HG03520 (cell line): ENCODE measurements around the gene MUC12.
"Not testable (repeated sequence)": the region's sequence is repeated elsewhere in the genome, so short reads cannot be mapped to it uniquely, and the experiment has no call there.

ENCODE experiments used
- ATAC-seq: cut with Tn5 transposase; IDR thresholded peaks from one replicate; pipeline ENCODE4 v1.9.1; 2021; ENCODE audit warnings: mild to moderate bottlenecking, moderate library complexity; ENCODE audit not compliant: unreplicated experiment

Gene MUC12

DNA sequence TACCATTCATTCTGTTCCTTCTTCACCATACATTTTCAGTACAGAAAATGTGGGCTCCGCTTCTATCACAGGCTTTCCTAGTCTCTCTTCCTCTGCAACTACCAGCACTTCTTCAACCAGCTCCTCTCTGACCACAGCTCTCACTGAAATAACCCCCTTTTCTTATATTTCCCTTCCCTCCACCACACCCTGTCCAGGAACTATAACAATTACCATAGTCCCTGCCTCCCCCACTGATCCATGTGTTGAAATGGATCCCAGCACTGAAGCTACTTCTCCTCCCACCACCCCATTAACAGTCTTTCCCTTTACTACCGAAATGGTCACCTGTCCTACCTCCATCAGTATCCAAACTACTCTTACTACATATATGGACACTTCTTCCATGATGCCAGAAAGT is 9.5 kb upstream of the MUC12 start:
- ATAC-seq: no peak

DNA sequence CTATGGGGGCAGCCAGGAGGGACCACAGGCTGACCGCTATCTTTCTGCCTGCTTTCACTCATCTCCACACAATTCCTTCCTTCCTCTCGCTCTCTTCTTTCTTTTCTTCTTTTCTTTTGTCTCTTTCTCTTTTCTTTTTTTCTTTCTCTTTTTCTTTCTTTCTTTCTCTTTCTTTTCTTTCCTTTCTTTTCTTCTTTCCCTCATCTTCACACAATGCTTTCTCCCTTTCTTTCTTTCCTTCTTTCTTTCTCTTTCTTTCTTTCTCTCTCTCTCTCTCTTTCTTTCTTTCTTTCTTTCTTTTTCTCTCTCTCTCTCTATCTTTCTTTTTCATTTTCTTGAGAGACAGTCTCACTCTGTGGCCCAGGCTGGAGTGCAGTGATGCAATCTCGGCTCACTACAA is 6.8 kb upstream of the MUC12 start:
- no peak for ATAC-seq

DNA sequence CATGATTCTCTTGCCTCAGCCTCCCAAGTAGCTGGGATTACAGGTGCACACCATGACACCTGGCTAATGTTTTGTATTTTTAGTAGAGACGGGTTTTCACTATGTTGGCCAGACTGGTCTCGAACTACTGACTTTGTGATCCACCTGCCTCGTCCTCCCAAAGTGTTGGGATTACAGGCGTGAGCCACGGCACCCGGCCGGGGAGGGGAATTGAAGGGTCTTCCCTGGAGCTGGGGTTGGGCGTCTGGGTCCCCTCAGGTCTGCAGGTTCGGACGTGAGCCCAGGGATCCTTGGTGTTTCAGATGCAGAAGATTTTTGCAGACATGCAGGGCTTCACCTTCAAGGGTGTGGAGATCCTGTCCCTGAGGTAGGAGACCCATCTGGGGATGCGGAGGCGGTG is 6.0 kb upstream of the MUC12 start:
- no peak for ATAC-seq

DNA sequence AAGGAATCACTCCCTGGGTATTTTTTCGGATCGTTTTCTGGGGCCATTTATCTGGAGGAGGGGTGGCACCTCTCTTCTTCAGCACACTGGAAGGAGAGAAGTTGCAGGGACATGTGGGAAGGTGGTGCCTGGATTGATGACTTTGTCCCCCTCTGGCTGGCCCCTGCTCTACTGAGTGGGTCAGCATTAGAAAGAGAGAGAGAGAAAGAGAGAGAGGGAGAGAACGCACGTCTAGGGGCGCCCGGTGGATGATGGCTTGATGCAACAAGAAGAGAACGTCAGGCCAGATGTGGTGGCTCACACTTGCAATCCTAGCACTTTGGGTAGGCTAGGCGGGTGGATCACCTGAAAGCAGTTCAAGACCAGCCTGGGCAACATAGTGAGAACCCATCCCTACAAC is 5.5 kb upstream of the MUC12 start:
- no peak for ATAC-seq

DNA sequence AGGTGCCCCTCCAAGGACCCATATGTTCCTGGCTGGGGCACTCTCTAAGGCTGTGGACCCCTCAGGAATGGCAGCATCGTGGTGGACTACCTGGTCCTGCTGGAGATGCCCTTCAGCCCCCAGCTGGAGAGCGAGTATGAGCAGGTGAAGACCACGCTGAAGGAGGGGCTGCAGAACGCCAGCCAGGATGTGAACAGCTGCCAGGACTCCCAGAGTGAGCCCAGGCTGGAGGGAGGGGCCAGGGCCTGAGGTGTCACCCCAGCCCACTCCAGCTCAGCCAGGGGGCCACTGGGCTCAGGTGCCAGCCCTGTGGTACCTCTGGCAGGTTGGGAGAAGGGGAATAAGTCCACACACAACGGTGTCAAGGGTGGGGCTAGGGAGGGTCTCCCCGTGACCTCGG is 4.7 kb upstream of the MUC12 start:
- no peak for ATAC-seq

DNA sequence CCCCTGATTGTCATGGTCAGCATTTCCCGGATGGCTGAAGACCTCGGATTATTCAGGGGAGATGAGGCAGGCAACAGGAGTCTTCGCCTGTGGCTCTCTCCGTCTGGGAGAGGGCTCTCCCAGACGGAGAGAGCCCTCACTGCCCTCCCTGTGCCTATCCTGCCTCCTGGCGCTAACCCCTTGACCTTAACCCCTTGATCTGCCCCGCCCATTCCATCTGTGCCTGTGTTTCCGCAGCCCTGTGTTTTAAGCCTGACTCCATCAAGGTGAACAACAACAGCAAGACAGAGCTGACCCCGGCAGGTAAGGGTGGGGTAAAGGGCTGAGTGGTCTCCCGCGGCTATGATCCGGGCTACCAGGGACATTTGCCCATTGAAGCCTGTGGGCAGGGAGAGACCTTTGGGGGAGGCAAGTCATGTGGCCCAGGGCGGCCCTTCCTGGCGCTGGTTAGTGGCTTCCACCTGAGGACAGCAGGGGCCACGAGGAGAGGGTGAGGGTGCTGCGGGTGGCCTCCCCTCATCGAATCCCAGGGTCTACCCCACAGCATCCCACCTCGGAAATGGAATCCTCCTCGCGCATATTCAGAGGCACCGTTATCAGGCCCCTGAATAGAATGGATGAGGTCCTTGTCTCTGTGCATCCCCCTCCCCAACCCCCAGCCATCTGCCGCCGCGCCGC is 4.2 kb upstream of the MUC12 start:
- no peak for ATAC-seq

DNA sequence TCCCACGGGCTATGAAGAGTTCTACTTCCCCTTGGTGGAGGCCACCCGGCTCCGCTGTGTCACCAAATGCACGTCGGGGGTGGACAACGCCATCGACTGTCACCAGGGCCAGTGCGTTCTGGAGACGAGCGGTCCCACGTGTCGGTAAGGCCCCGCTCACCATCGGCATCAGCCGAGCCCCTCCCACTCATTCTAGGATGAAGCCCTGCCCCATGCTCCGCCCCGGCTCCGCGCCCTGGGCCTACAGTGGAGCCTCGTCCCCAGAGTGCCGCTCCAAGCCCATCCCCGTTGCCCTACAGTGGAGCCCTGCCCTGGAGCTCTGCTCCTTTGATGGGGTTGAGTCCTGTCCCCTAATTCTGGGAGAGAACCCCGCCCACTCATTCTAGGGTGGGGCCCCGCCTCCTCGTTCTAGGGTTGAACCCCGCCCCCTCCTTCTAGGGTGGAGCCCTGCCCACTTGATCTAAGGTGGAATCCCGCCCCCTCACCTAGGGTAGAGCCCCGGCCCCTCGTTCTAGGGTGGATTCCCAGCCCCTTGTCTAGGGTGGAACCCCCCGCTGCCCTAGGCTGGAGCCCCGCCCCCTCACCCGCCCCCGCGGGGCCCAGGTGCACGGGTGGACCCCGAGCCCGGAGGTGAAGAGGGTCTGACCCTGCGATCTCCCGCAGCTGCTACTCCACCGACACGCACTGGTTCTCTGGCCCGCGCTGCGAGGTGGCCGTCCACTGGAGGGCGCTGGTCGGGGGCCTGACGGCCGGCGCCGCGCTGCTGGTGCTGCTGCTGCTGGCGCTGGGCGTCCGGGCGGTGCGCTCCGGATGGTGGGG is 3.4 kb upstream of the MUC12 start:
- peak; percentile 45 for ATAC-seq

DNA sequence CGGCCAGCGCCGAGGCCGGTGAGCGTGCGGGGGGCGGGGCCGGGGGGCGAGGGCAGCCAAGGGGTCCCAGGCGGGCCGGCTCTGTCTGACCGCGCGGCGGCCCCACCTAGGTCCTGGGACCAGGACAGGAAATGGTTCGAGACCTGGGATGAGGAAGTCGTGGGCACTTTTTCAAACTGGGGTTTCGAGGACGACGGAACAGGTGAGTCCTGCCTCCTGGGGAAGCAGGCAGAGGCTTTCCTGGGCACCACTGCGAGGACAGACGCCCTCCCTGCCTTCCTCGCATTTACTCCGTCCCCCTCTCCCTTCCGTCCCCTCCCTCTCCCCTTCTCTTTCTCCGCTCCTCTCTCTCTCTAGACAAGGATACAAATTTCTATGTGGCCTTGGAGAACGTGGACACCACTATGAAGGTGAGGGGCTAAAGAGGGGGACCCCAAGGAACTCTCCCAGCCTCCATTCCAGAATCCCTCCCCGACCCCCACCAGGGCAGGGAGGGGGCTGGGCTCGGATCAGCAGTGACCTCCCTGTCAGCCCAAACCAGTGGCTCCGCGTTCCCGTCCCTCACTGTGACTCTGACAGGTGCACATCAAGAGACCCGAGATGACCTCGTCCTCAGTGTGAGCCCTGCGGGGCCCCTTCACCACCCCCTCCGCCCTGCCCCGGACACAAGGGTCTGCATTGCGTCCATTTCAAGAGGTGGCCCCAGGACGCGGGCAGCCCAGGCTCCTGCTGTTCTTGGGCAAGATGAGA is 2.6 kb upstream of the MUC12 start:
- ATAC-seq: no peak

DNA sequence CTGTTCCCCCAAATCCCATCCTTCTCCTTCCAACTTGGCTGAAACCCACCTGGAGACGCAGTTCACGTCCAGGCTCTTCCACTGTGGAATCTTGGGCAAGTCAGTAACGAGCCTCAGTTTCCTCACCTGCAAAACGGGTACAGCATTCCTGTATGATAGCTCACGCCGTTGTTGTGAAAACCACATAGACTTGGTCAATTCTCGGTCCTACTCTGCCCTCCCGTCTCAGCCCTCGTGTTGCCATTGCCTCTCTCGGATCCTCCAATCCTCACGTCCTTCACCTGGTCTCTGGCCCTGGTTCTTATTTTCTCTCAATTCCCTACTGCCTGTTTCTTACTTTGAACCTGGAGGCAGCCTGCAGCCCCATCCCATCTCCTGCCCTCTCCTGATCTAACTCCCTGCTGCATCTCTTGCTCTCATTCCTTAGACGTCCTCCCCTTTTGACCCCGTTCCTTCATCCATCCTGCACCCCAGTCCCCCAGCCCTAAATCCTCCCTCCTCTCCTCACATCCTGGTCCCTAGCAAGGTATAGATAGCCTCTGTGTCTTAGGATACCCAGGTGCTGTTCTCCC is 2.0 kb upstream of the MUC12 start:
- no peak for ATAC-seq

DNA sequence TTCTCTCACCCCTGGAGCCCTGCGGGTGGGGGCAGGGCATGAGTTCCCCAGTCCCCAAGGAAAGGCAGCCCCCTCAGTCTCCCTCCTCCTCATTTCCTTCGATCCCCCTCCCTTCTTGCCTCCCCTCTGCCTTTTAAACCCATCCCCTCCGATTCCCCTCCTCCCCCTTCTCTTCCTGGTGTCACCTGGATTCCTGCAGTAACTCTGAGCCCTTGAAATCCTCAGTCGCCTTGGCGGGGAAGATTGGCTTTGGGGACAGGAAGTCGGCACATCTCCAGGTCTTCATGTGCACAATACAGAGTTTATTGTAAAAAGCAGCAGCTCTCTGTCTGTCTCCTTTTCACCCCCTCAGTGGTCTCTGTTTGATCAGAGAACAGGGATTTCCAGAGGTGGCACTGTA is 1.3 kb upstream of the MUC12 start:
- ATAC-seq: no peak

DNA sequence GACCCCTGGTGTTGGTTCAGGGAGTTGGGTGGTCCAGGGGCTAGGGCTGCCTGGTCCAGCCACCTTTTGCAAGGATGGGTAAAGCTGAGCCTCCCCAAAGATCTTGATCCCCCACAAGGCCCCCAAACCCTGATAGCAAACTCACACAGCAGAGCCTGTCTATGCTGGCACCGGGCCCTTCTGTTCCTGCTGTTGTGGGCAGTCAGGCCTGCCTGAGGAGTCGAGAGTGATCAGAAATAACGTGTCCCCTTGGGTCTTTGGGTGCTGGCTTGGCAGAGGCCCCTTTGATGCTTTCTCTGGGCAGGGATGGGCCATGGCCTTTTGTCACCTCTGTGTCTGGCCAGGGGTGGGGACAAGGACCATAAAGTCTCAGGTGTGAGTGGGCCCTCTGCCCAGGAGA is 715 bp upstream of the MUC12 start:
- ATAC-seq: no peak

DNA sequence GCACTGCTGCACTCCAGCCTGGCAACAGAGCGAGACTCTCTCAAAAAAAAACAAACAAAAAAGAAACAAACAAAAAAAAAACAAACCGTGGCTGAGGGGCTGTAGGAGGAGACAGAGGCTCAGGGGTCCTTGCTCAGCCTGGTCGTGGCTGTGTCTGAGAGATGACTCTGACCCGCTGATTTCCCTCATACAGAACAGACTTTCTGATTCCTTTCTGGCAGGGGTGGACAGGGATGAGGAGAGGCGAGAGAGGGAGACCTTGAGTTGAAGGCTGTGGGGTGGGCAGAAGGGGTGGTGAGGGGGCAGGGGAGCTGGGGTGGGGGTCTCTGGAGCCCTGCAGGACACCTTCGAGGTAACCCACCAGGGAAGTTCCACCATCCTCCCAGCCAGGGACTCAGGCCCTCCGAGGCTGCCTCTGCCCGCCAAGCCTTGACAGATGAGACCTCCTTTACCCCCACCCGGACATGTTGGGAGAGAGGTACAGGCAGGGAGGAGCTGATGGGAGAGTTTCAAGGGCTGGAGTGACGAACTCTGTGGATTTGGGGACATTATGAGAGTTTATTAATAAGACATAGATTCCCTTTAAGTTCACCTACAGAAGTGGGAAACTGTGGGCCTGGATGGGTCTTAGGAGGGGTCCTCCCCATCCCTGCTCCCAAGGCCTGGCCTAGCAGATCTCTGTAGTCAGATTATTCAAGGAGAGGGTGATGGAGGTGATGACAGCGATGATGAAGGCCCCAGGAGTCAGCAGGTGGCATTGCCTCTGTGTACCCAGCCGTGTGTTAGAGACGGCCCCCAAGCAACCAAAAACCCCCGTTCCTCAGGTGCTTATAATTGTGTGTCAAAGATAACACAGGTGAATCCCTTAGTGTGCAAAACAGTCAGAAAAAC is 2.0 kb downstream of the MUC12 start:
- ATAC-seq: no peak

DNA sequence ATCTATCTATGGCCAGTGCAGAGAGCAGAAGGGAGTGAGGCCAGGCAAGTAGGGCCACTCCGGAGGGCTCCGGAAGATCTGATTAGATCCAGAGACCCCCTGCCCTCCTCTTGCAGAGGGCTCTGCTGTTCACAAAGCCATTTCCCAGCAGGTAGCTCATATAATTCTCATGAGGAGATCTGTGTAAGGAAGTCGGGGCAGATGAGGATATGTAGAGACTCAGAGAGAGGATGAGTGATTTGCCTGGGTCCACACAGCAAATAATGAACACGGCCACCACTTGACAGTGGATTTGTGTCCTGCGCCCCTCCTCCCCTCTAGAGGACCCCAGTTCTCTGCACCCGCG is 2.6 kb downstream of the MUC12 start:
- no peak for ATAC-seq

DNA sequence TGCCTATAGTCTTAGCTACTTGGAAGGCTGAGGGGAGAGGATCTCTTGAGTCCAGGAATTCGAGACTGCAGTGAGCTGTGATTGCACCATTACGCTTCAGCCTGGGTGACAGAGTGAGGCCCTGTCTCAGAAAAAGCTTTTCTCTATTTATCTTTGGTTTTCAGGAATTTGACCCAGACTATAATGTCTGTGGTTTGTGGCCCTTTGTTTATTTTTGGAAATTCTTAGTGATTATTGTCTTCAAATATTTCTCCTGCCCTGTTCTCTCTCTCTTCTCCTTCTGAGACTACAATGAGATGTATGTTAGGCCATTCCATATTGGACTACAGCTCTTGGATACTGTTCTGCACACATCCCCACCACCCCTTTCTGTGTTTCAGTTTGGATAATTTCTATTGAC is 4.7 kb downstream of the MUC12 start:
- ATAC-seq: no peak

DNA sequence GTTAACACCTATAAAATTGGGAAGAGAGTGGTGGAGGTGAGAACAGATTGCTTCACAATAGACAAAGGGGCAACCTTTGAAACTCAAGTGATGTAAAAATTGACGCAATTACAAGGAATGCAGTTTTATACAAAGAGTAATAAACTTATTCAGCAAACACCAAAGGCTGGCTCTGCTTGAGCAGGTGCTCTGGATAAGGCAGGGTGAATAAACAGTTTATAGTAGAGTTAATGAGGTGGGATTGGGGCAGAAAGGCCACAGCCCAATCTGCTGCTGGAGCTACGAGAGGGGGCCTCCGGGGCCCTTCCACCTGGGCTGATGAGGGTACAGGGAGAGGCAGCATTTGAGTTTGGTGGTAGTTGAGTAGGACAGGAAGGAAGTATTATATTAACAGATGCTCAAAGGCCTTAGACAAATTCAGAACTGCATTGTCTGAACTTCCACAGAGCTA is 6.0 kb downstream of the MUC12 start:
- no peak for ATAC-seq

DNA sequence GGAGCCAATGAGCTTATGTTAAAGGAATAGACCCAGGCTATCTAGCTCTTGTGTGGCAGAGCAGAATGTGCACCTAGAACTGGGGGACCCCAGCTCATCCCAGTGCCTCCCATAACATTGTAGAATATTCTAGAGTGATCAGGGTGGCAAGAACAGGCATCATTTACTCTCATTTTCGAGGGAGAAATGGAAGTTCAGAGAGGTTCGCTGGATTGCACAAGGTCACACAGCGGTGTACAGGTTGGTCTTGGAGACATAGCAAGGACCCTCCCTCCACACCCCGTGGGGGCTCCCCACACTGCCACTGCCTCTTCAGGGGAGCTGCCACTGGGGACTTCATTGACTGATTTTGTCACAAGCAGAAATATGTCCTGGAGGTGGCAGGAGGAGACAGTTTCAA is 8.9 kb downstream of the MUC12 start:
- ATAC-seq: no peak

DNA sequence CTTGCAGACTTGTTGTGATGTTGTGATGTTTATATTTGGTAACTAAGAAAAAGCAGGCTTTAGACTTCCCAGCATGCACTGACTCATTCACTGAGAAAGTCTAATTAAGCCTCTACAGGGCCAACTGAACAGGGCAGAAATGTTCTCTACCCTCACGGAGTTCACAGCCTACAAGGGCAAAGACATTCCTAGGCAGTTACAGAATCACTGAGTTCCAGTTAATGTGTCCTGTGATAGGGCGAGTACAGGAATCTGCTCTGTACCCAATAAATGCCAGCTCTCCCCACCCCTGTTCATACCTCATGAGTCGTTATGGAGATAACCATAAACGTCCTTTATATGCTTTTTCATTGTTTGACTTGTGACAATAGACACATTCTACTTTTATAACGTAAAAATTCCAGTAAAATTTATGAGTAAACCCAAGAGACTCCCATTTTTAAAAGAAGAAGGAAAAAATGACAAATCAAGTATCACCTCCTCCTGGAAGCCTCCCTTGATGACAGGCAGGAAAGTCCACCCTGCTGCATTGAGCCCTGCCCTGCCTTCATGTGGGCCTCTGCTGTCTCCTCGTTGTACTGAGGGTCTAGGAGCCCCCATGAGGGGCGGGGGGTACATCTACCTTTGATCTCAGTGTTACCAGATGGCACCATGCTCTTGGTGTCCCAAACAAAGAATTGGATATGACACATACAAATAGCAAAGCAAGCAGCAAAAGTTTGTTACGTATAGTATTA is 14.3 kb downstream of the MUC12 start:
- no peak for ATAC-seq

DNA sequence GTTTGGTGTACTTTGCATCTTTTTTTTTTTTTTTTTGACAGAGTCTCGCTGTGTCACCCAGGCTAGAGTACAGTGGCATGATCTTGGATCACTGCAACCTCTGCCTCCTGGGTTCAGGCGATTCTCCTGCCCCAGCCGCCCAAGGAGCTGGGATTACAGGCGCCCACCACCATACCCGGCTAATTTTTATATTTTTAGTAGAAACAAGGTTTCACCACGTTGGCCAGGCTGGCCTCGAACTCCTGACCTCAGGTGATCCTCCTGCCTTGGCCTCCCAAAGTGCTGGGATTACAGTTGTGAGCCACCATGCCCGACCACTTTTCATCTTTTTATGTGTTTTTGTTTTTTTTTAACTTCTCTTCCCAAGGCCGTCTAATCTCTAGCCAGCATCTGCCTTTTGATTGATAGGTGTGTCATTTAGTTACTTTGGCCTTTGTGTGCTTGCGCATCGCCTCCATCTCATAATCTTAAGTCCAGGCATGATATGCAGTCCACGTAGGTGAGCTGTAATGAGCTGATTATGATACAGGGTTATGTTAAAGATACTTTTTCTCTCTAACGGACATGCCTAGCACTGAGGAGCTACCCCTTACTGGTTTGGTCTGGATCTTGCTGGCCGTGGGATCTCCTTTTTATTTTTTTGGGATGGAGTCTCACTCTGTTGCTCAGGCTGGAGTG is 15.0 kb downstream of the MUC12 start:
- not testable (repeated sequence) for ATAC-seq

DNA sequence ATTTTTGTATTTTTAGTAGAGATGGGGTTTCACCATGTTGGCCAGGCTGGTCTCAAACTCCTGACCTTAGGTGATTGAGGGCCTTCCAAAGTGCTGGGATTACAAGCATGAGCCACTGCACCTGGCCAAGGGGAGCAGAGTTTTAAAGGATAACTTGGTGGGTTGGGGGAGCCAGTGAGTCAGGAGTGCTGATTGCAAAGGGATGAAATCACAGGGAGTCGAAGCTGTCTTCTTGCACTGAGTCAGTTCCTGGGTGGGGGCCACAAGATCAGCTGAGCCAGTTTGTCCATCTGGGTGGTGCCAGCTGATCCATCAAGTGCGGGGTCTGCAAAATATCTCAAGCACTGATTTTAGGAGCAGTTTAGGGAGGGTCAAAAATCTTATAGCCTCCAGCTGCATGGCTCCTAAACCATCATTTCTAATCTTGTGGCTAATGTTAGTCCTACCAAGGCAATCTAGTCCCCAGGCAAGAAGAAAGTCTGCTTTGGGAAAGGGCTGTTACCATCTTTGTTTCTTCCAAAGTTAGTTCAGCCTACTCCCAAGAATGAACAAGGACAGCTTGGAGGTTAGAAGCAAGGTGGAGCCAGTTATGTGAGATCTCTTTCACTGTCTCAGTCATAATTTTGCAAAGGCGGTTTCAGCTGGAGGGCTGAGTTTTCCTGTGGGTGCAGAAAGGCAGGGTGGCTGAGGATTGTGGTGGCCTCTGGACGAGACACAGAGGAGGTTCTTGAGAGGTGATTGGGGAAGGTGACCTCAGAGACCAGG is 15.8 kb downstream of the MUC12 start:
- ATAC-seq: not testable (repeated sequence)
